Loucy (cell line): Measurements from ENCODE around the gene ANO7.

Source experiments
- H2AFZ ChIP-seq: fragments of 200-600 bp; sonication (generic); 2 replicates; pipeline ENCODE4 v1.6.0; 2016; ENCODE audit warnings: antibody characterized with exemption, mild to moderate bottlenecking, low read length, moderate library complexity
- H3F3A ChIP-seq: fragments of 200-600 bp; 2 replicates; pipeline ENCODE4 v1.6.0; 2016; ENCODE audit warnings: antibody characterized with exemption, low read depth, mild to moderate bottlenecking
- H3K27me3 ChIP-seq: fragments of 200-600 bp; sonication (generic); 2 replicates; pipeline ENCODE4 v1.6.1; 2014; ENCODE audit warnings: low read length, mild to moderate bottlenecking; ENCODE audit not compliant: insufficient read depth, poor library complexity, severe bottlenecking
- H3K36me3 ChIP-seq: fragments of 200-600 bp; sonication (generic); 2 replicates; pipeline ENCODE4 v1.6.1; 2016; ENCODE audit warnings: low read length; ENCODE audit not compliant: insufficient read depth
- H3K4me1 ChIP-seq: fragments of 200-600 bp; sonication (generic); 2 replicates; pipeline ENCODE4 v1.5.1; 2014; ENCODE audit warnings: low read length, mild to moderate bottlenecking; ENCODE audit not compliant: insufficient read depth, poor library complexity, severe bottlenecking
- H3K4me2 ChIP-seq: fragments of 200-600 bp; sonication (generic); 2 replicates; pipeline ENCODE4 v1.6.0; 2014; ENCODE audit warnings: antibody characterized with exemption, low read length, low read depth, mild to moderate bottlenecking; ENCODE audit not compliant: poor library complexity, severe bottlenecking
- H3K4me3 ChIP-seq: fragments of 200-600 bp; sonication (generic); 2 replicates; pipeline ENCODE4 v1.5.1; 2014; ENCODE audit warnings: low read length, mild to moderate bottlenecking, mixed read lengths; ENCODE audit not compliant: poor library complexity, severe bottlenecking
- H3K79me2 ChIP-seq: fragments of 200-600 bp; sonication (generic); 2 replicates; pipeline ENCODE4 v1.6.1; 2014; ENCODE audit warnings: low read length; ENCODE audit not compliant: insufficient read depth
- H3K9ac ChIP-seq: fragments of 200-600 bp; sonication (generic); 2 replicates; pipeline ENCODE4 v1.6.0; 2014; ENCODE audit warnings: mild to moderate bottlenecking, low read depth, low read length, moderate library complexity; ENCODE audit not compliant: poor library complexity, severe bottlenecking
- H3K9me2 ChIP-seq: fragments of 200-600 bp; sonication (generic); replicated peaks from 2 replicates; pipeline ENCODE4 v1.6.1; 2016; ENCODE audit warnings: low read depth, low read length, mixed read lengths
- H3K9me3 ChIP-seq: fragments of 200-600 bp; sonication (generic); 2 replicates; pipeline ENCODE4 v1.6.1; 2014; ENCODE audit warnings: mild to moderate bottlenecking, antibody characterized with exemption, low read length, low read depth; ENCODE audit not compliant: insufficient read depth
- H4K20me1 ChIP-seq: fragments of 200-600 bp; sonication (generic); 2 replicates; pipeline ENCODE4 v1.6.0; 2014; ENCODE audit warnings: antibody characterized with exemption, low read length, mild to moderate bottlenecking; ENCODE audit not compliant: insufficient read depth, poor library complexity, severe bottlenecking
- CTCF ChIP-seq: fragments of 200-600 bp; sonication (generic); conservative IDR thresholded peaks from 2 replicates; pipeline ENCODE4 v1.5.1; 2014; ENCODE audit warnings: mild to moderate bottlenecking, antibody characterized with exemption, low read length
- EZH2phosphoT487 ChIP-seq: fragments of 200-600 bp; IDR thresholded peaks from 2 replicates; pipeline ENCODE4 v1.6.1; 2018; ENCODE audit warnings: antibody characterized with exemption, mild to moderate bottlenecking, moderate library complexity, borderline replicate concordance

Gene ANO7

DNA sequence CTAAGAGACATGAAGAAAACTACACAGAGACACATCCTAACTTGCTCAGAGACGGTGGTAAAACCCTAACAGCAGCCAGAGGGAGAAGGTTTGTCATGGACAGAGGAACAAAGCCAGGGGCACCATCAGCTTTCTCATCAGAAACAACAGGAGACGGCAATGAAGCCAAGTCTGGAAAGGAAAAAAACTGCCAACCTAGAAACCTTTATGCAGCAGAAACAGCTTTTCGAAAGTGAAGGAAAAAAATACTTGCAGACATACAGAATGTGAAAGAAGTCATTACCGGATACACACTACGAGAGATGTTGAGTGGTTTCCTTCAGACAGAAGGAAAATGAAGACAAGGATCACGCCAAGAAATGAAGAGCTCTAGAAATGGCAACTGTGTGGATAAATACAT is 55.9 kb downstream of the ANO7 start:
- Histone ChIP-seq H3K9me2 (no peaks in the 10 kb centered on the region), H2AFZ (no peak overlapping the region), H3K4me1 (no peaks in the 10 kb centered on the region), H3K79me2 (no peaks in the 10 kb centered on the region), H3K4me2 (no peak overlapping the region), H3K9me3 (no peaks in the 10 kb centered on the region), H3F3A (no peaks in the 10 kb centered on the region), H3K4me3 (no peak overlapping the region), H3K36me3 (peaks cover 94% of the 10 kb centered on the region; the same call in 1 of the 2 replicates), H4K20me1 (no peaks in the 10 kb centered on the region), H3K27me3 (no peaks in the 10 kb centered on the region), H3K9ac (no peak overlapping the region)
- TF ChIP-seq EZH2phosphoT487, result no peak
- no peak for TF ChIP-seq CTCF

DNA sequence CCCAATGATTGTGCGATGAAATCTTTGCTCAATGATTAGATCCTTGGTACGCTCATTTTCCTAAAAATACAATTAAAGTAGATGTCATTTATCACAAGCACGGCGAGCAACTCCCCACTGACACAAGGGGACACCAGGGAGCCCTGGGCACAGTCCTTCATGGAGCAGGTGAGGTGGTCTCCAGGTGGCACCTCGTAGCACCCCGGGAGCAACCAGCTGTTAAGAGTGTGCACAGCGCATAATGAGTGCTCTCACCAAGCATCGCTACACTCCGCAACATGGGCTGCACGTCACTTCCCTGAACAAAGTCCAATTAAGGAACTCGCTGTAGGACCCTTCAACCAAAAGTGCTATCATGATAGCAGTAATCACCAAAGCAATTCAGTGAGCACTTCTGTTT is 59.8 kb downstream of the ANO7 start:
- no peaks in the 10 kb centered on the region for H3K79me2 ChIP-seq
- H3K9me3 ChIP-seq, result no peaks in the 10 kb centered on the region
- H3K9ac ChIP-seq, result no peak overlapping the region
- no peaks in the 10 kb centered on the region for H4K20me1 ChIP-seq
- TF ChIP-seq EZH2phosphoT487, result no peak
- TF ChIP-seq CTCF, result no peak
- H3F3A ChIP-seq, result no peaks in the 10 kb centered on the region
- no peaks in the 10 kb centered on the region for H3K4me1 ChIP-seq
- H3K4me3 ChIP-seq, result no peak overlapping the region
- H2AFZ ChIP-seq, result no peak overlapping the region
- H3K4me2 ChIP-seq, result no peak overlapping the region
- no peaks in the 10 kb centered on the region for H3K9me2 ChIP-seq
- H3K27me3 ChIP-seq, result no peaks in the 10 kb centered on the region
- peaks cover 96% of the 10 kb centered on the region; the same call in 1 of the 2 replicates for H3K36me3 ChIP-seq

DNA sequence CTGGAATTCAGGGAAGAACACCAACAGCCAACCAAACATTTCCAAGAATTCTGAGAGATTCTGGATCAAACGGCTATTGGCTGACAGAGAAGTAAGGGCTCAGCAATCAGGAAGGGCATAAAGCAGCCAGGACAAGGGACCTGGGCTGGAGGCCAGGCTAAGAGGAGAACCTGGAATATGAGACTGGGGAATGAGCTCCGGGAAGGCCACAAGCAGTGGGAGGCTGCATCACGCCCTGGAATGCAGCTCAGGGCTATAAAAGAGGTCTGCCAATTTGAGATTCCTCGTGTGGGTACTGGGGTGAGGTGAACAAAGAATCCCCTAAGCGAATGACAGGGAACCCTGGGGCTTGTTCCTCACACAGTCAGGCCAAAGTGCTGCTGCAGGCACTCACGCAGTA is 60.4 kb downstream of the ANO7 start:
- Histone ChIP-seq H3K4me1 (no peaks in the 10 kb centered on the region), H3K4me2 (no peak overlapping the region), H4K20me1 (no peaks in the 10 kb centered on the region), H3K9me3 (no peaks in the 10 kb centered on the region), H3K36me3 (peaks cover 96% of the 10 kb centered on the region; the same call in 1 of the 2 replicates), H3K4me3 (no peak overlapping the region), H3K27me3 (no peaks in the 10 kb centered on the region), H3K9me2 (no peaks in the 10 kb centered on the region), H3F3A (no peaks in the 10 kb centered on the region), H2AFZ (no peak overlapping the region), H3K79me2 (no peaks in the 10 kb centered on the region), H3K9ac (no peak overlapping the region)
- TF ChIP-seq CTCF (no peak), EZH2phosphoT487 (no peak)
